ENCODE results near the gene HOXC5.
"Not testable (repeated sequence)": the region's sequence is repeated elsewhere in the genome, so short reads cannot be mapped to it uniquely, and the experiment has no call there.

The HOXC5 gene

DNA sequence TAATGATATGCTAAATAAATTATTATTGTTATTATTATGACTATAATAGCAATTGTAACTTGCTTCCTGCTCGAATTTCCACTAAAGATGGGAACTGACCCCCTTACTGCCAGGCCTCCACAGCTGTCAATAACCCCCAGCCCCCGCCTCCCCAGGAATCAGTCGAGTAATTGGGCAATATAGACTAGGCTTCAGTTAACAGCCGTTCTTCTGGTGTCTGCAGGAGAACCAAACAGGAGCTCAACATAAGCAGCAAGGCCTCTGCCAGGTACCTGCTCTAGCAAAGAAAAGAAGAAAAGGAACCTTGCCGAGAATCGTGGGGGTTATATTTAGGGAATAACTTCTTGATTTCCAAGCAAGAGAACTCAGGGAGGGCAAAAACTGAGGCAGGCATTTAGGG is 42.6 kb downstream of the HOXC5 start:
- DNase-seq, result no peak

DNA sequence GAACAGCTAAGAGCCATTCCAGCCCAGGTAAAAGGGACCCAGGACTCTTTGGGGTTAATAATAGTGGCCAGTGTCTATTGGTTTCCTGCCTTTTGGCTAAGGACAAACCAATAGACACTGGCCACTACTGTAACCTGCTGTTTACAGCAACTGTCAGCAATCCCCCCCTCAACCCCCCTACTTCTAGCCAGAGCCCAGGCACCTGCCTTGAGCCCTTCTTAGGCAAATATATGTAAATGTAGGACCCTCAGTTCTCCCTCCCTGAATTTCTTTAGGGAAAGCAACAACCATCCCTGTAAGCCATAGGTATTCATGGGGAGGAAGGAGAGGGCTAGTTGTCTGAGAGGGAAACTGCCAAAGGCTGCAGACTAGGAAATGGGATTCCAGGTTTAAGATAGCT is 43.1 kb downstream of the HOXC5 start:
- no peak for DNase-seq

DNA sequence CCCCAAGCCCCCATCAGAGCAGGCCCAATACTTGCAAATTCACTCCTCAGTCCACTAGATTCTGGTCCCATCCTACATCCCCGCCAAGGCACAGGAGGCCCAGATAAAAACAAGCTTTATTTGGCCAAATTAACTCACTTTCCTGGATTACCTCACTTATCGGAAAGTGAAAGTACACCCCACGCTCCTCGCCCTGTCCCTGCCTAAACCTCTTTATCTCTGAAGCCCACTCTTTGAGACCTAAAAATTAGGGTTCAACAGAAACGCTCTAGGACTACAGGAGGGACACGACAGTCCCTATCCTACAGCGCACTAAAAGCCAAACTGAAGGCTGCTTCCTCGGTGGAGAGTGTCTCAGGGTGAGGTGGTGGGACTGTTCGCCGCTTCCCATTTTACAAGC is 45.0 kb downstream of the HOXC5 start:
- DNase-seq, result not testable (repeated sequence)

DNA sequence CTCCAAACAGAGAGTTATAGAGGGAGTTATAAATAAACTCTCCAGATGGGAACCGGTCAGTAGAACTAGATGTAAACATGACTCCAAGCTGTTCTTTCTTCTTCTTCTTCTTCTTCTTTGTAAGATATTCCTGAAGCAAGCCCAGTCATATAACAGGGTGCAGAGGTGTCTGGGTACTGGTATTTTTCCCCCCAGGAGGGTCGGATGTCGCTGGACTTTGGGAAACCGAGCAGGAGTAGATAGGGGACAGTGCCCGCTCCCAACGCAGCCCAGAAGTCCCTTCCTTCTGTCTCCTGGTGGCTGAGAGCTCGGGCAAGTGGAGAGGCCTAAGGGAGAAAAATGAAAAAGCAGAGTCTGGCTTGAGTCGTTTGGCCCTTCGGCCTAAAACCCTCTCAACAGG is 46.3 kb downstream of the HOXC5 start:
- not testable (repeated sequence) for DNase-seq

DNA sequence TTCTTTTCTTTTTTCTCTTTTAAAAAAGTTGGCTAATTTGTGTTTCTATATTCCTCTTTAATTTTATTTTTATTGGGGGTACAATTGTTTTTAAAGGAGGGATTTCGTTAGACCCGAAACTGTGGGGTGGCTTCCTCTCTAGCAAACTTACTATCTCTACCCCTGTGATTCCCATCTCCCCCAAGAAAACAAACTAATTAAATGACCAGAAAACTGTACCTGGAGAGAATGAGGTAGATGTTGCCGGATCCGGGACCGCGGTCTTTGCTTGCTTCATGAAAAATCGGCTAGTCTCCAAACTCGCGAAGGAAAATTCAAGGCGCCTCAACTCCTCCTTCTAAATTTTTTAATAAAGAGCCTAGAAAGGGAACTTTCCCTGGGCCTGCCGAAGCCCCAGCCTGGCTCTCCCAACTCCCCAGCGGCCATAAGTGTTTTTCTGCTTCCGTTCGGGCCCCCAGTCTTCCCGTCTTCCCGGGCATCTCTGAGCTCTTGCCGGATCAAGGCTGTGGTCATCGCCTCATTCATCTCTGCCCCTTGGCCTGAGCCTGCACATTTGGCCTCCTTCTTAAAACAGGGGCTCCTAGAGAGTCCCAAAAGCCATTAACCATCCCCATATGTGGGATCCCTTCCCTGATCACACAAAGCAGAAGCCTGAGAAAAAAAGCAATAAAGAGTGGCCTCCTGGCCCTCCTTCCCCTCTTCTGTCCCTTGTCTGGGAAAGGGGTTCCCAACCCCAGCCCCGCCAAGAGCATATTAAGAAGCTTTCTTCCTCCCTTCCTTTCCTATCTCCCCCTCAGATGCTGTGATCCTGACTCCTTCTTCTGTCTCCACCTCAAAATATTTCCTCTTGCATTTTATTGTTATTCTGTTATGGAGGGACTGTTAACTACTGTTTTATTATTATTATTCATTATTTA is 47.4 kb downstream of the HOXC5 start:
- DNase-seq, result not testable (repeated sequence)

DNA sequence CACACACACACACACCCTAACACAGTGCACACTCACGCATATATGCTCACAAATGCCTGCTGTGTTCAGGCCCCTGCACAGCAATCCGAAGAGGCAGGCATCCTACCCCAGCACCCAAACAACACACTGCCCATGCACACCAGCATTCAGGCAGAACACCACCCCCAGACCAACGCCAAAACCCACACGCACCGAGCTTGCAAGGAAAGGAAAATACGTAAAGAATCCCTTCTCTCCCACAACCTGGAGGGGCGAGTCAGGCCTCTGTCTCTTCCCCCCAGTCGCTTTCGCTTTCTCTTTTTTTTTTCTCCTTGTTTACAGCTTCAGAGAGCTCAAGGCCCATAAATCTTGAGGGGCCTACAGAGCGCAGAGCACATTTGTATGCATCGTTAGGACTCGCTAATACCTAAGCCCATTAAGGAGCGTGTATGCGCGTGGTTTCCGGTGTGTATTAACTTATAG is 48.2 kb downstream of the HOXC5 start:
- not testable (repeated sequence) for DNase-seq

DNA sequence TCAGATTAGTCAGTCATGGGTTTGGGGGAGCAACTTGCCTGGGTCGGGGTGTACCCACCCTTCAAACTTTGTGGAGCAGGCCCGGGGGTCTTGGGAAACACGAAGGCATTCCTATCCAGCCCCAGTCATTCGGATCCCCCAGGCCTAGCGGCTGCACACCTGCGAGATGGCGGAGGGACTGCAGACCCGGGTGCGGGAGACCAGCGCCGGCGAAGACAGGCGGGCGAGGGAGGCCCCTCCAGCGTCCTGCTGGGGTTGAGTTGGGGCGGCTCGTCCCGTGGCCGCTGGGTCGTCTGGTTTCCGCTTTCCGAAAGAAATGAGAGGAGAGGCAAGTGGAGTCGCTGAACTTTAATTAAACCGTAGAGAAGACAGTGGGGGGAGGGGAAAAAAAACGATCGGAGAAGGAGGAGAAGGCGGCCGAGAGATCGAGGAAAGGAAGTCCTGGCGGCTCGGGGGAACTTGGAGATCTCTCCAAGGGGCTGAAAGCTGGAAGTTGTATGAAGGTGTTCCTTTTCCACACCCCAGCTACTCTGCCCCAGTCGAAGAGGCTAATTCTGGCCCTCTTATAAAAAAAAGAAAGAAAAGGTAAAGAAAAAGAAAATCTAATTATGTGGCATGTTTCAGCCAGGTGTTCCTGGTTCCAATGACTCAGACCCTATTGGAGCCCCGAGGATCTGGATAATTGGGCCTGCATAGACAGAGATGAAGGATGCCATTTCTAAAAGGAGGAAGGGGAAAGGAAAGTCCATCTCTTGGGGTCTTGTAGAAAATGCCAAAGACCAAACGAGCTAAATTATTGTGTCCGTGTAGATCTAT is 48.9 kb downstream of the HOXC5 start:
- DNase-seq, result not testable (repeated sequence)

DNA sequence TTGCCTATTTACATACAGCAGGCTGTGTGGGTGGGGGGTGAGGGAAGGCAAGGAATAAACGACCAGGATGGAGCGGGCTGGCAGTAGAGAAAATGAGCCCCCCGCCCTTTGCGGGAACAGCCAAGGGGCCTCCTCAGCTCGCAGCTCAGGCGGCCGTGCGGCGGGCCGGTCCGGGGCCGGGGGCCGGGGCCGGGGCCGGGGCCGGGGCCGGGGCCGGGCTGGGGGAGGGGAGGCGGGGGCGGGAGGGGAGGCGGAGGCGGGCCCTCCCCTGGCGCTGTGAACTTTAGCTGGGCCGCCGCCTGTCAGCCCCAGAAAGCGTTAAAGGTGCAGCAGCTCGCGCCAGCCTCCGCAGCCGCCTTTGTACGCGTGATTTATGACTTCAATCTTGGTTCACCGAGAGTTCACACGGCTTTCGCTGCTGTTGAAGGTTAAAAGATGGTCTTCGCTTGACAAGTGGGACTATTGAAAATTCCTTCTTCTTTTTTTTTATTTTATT is 49.6 kb downstream of the HOXC5 start:
- DNase-seq, result no peak

Data from OCI-M1 (cell line).